Endothelial cell of umbilical vein (primary cell): ENCODE measurements around the gene GAS7. TPM values are rescaled to one million over a fixed set of nuclear protein-coding genes. Genes with fewer than 3 reads are reported as not detected.

Experiments
- BruUV-seq: library from RNA; stranded (reverse); fragments of 400-500 nt; replicated peaks from 2 replicates; lab custom pipeline; 2021; lab: Mats Ljungman, UMichigan
- CTCF ChIA-PET: fragments of 300-600, 350-600 bp; sonication (Branson Sonifier 250); formaldehyde crosslinking; loops from one replicate; lab custom pipeline; 2021; ENCODE audit warnings: antibody characterized with exemption, inconsistent platforms; lab: Charles Lee
- POLR2A ChIA-PET: fragments of 300-600, 350-600 bp; sonication (Branson Sonifier 250); formaldehyde crosslinking; loops from one replicate; lab custom pipeline; 2021; ENCODE audit warnings: antibody characterized with exemption, inconsistent platforms; lab: Charles Lee
- DNase-seq: peaks from one replicate; pipeline ENCODE4 v3.0.0-alpha.2; 2011; ENCODE audit warnings: low read depth, low spot score
- FAIRE-seq: peaks from 2 replicates; lab custom pipeline; 2011; peaks lifted over from hg19 to GRCh38; lab: Jason Lieb, UNC
- H2AFZ ChIP-seq: 2 replicates; pipeline ENCODE4 v1.6.0; 2012; ENCODE audit warnings: low read depth, low read length, control low read depth, inconsistent platforms
- H3K27ac ChIP-seq: 2 replicates; pipeline ENCODE4 v1.5.1; 2011; ENCODE audit warnings: low read depth, mild to moderate bottlenecking, control low read depth, low read length, moderate library complexity; ENCODE audit not compliant: insufficient read depth
- H3K27me3 ChIP-seq, 2 experiments: 2 replicates each; pipeline versions ENCODE4 v1.6.0 to v1.6.1; 2011; ENCODE audit warnings: low read length in 2 of 2, mixed read lengths in 1 of 2; ENCODE audit not compliant: control insufficient read depth in 2 of 2, insufficient read depth in 2 of 2
- H3K36me3 ChIP-seq, 2 experiments: 2 replicates in 1 of 2; 3 replicates in 1 of 2; pipeline ENCODE4 v1.5.1; 2011; ENCODE audit warnings: low read length in 2 of 2, mild to moderate bottlenecking in 1 of 2, moderate library complexity in 1 of 2; ENCODE audit not compliant: control insufficient read depth in 2 of 2, insufficient read depth in 2 of 2; ENCODE audit errors: extremely low read depth in 1 of 2
- H3K4me1 ChIP-seq: 3 replicates; pipeline ENCODE4 v1.5.1; 2011; ENCODE audit warnings: mild to moderate bottlenecking, low read length; ENCODE audit not compliant: control insufficient read depth, insufficient read depth; ENCODE audit errors: extremely low read depth
- H3K4me2 ChIP-seq: 2 replicates; pipeline ENCODE4 v1.6.1; 2011; ENCODE audit warnings: low read length, control low read depth, mixed read lengths; ENCODE audit not compliant: insufficient read depth
- H3K4me3 ChIP-seq, 3 experiments: fragments of 200-600 bp in 1 of 3; sonication (generic), shearing (Covaris generic) in 1 of 3; replicated peaks in 1 of 3; 2 replicates each; pipeline ENCODE4 v1.5.1; 2011 to 2016; ENCODE audit warnings: control low read depth in 3 of 3, low read length in 3 of 3, mild to moderate bottlenecking in 2 of 3, inconsistent platforms in 1 of 3, low read depth in 1 of 3, moderate library complexity in 1 of 3; ENCODE audit not compliant: insufficient read depth in 1 of 3
- H3K79me2 ChIP-seq: 2 replicates; pipeline ENCODE4 v1.6.0; 2012; ENCODE audit warnings: low read length, inconsistent platforms; ENCODE audit not compliant: control insufficient read depth, insufficient read depth
- H3K9ac ChIP-seq: replicated peaks from 2 replicates; pipeline ENCODE3; 2011; ENCODE audit warnings: low read length, control low read depth; ENCODE audit not compliant: insufficient read depth; ENCODE audit errors: extremely low read depth
- H3K9me1 ChIP-seq: replicated peaks from 3 replicates; pipeline ENCODE4 v1.6.0; 2011; ENCODE audit warnings: mild to moderate bottlenecking, low read length; ENCODE audit not compliant: control insufficient read depth, insufficient read depth; ENCODE audit errors: extremely low read depth
- H3K9me3 ChIP-seq: replicated peaks from 2 replicates; pipeline ENCODE4 v1.5.1; 2012; ENCODE audit warnings: low read length, inconsistent platforms; ENCODE audit not compliant: control insufficient read depth, insufficient read depth
- H4K20me1 ChIP-seq: replicated peaks from 2 replicates; pipeline ENCODE3; 2011; ENCODE audit warnings: mild to moderate bottlenecking, low read length; ENCODE audit not compliant: control insufficient read depth, insufficient read depth; ENCODE audit errors: extremely low read depth
- CTCF ChIP-seq, 2 donors: IDR thresholded peaks; 1 replicate in 1 of 2; 2 replicates in 1 of 2; pipeline ENCODE4 v1.5.1; 2011; ENCODE audit warnings: low read length in 2 of 2, mild to moderate bottlenecking in 2 of 2, moderate library complexity in 2 of 2, control low read depth in 1 of 2, inconsistent platforms in 1 of 2, low read depth in 1 of 2; ENCODE audit not compliant: insufficient read depth in 1 of 2; ENCODE audit errors: extremely low read depth in 1 of 2
- EZH2 ChIP-seq: IDR thresholded peaks from 2 replicates; pipeline ENCODE4 v1.6.1; 2012; ENCODE audit warnings: borderline replicate concordance, low read depth, mild to moderate bottlenecking, moderate library complexity, low read length, inconsistent platforms; ENCODE audit not compliant: severe bottlenecking
- FOS ChIP-seq: IDR thresholded peaks from 2 replicates; pipeline ENCODE4 v1.6.1; 2011; ENCODE audit warnings: mild to moderate bottlenecking, low read length, moderate library complexity, borderline replicate concordance; ENCODE audit not compliant: insufficient read depth
- GATA2 ChIP-seq: IDR thresholded peaks from 2 replicates; pipeline ENCODE4 v1.7.0; 2011; ENCODE audit warnings: low read depth, mild to moderate bottlenecking, moderate library complexity, mixed read lengths, low read length; ENCODE audit not compliant: insufficient read length, insufficient read depth
- JUN ChIP-seq: IDR thresholded peaks from 2 replicates; pipeline ENCODE4 v1.6.1; 2011; ENCODE audit warnings: borderline replicate concordance, low read depth; ENCODE audit not compliant: insufficient read length, insufficient read depth
- MYC ChIP-seq: IDR thresholded peaks from one replicate; pipeline ENCODE4 v1.6.1; 2011; ENCODE audit warnings: mild to moderate bottlenecking, low read depth, low read length
- POLR2A ChIP-seq: IDR thresholded peaks from 2 replicates; pipeline ENCODE4 v1.6.1; 2012; ENCODE audit warnings: low read depth, mild to moderate bottlenecking, control low read depth, low read length
- POLR2AphosphoS5 ChIP-seq: IDR thresholded peaks from 2 replicates; pipeline ENCODE4 v1.6.1; 2012; ENCODE audit warnings: low read depth, mild to moderate bottlenecking, control low read depth, low read length, moderate library complexity; ENCODE audit not compliant: insufficient read depth
- dilution Hi-C: fragments of 300-500 bp; cut with MboI; formaldehyde crosslinking; loops from one replicate; pipeline ENCODE4 v1.15.0; 2019; ENCODE audit warnings: low sequenced_read_pairs; ENCODE audit not compliant: extremely low pct_ligation_motif_present
- intact Hi-C: fragments of 100-400 bp; cut with micrococcal nuclease; formaldehyde crosslinking; loops from one replicate; pipeline ENCODE4 v1.10.0; 2022
- polyA plus RNA-seq, 4 experiments: library from polyadenylated mRNA; depleted of rRNA in 3 of 4; stranded (reverse) in 3 of 4; unstranded in 1 of 4; fragments of >200 nt; gene quantifications; 2 replicates each; pipeline versions ENCODE4 v1.2.1 to v1.2.3, GENCODE V29; 2011 to 2012; ENCODE audit warnings: missing spikeins in 1 of 4
- total RNA-seq: library from RNA; stranded (reverse); gene quantifications from 2 replicates; pipeline ENCODE4 v1.2.3, GENCODE V29; 2021
- TF ChIP-seq, protein P1 (sequence below): IDR thresholded peaks from 2 replicates; pipeline ENCODE4 v1.6.1; 2011; ENCODE audit not compliant: insufficient read depth, insufficient read length

GAS7 gene
- total and polyA plus RNA-seq, 2 donors (not counting 3 experiments of a cell fraction or from before 2014, with no cell fraction given): not detected

DNA sequence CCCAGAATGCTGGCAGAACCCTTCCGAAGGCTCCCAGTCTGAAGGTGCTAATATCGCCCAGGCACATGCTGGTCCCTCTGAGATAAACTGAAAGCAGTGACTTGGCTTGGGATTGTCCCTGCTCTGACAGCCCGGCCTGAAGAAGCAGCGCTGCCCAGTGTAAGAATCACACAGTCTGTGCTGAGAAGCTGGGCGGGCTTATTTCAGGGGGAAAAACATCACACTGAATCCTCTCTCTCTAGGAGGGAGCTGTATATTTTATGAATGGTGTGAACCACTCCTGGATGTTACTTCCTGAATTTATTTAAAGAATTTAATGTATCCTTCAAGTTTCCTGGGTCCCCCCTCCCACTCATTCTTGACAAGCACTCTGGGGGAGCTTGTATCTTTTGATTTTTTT is 36.3 kb downstream of the GAS7 start:
- no peak overlapping the region for H3K9ac ChIP-seq
- no peaks in the 10 kb centered on the region for H3K36me3 ChIP-seq
- no peaks in the 10 kb centered on the region for H3K4me1 ChIP-seq
- no peaks in the 10 kb centered on the region for H3K27me3 ChIP-seq
- H3K9me3 ChIP-seq: peaks cover 2% of the 10 kb centered on the region
- TF ChIP-seq EZH2 (no peak), POLR2A (no peak), MYC (no peak), JUN (no peak), FOS (no peak), CTCF (IDR thresholded peaks at IDR 0.05; ENCODE audit: extremely low read depth in 1 of 2, insufficient read depth in 1 of 2, low read depth in 1 of 2, low read length in 2 of 2) (no peak), GATA2 (no peak), POLR2AphosphoS5 (no peak)
- TF ChIP-seq, protein P1, sequence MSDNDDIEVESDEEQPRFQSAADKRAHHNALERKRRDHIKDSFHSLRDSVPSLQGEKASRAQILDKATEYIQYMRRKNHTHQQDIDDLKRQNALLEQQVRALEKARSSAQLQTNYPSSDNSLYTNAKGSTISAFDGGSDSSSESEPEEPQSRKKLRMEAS: no peak
- H3K9me1 ChIP-seq: no peaks in the 10 kb centered on the region
- H2AFZ ChIP-seq: no peak overlapping the region
- H4K20me1 ChIP-seq: no peaks in the 10 kb centered on the region
- BruUV-seq: no TSS peak
- POLR2A ChIA-PET: no interaction called here
- no peak overlapping the region for H3K4me3 ChIP-seq
- CTCF ChIA-PET: no interaction called here
- no peak for DNase-seq
- dilution Hi-C loops (no loop called here), intact Hi-C loops (no loop called here)
- no peak for FAIRE-seq
- no peaks in the 10 kb centered on the region for H3K79me2 ChIP-seq
- H3K4me2 ChIP-seq: no peak overlapping the region
- H3K27ac ChIP-seq: no peak overlapping the region
